K562 (cell line): Measurements from ENCODE around the gene RGR. TPM values are rescaled to one million over a fixed set of nuclear protein-coding genes. Genes with fewer than 3 reads are reported as not detected.
A peak's percentile ranks its signal among the peaks of the same experiment; 100 is the strongest.

ENCODE experiments used
- BCLAF1 ChIP-seq, 2 experiments: fragments of 450-650 bp in 1 of 2; IDR thresholded peaks; 2 replicates each; pipeline ENCODE4 v1.6.1; 2011 to 2017; ENCODE audit warnings: low read depth in 2 of 2, antibody characterized with exemption in 1 of 2, borderline replicate concordance in 1 of 2, low read length in 1 of 2, mild to moderate bottlenecking in 1 of 2, mixed read lengths in 1 of 2; ENCODE audit not compliant: control insufficient read depth in 1 of 2
- BCOR ChIP-seq: fragments of 450-650 bp; IDR thresholded peaks from 2 replicates; pipeline ENCODE4 v1.6.1; 2016
- BRF1 ChIP-seq: IDR thresholded peaks from 3 replicates; pipeline ENCODE4 v1.6.1; 2011; ENCODE audit warnings: borderline replicate concordance, mild to moderate bottlenecking; ENCODE audit not compliant: insufficient read length; ENCODE audit errors: extremely low read depth
- BRF2 ChIP-seq: IDR thresholded peaks from 3 replicates; pipeline ENCODE4 v1.6.1; 2011; ENCODE audit warnings: borderline replicate concordance, mild to moderate bottlenecking; ENCODE audit not compliant: insufficient read length, insufficient read depth
- CBX3 ChIP-seq, 2 experiments: IDR thresholded peaks; 1 replicate in 1 of 2; 2 replicates in 1 of 2; pipeline ENCODE4 v1.6.1; 2012; ENCODE audit warnings: inconsistent platforms in 2 of 2, low read length in 2 of 2, borderline replicate concordance in 1 of 2, control low read depth in 1 of 2
- CC2D1A ChIP-seq: fragments of 450-650 bp; IDR thresholded peaks from 2 replicates; pipeline ENCODE4 v1.6.1; 2017; ENCODE audit warnings: mild to moderate bottlenecking
- IRF2 ChIP-seq: sonication (generic); formaldehyde crosslinking; IDR thresholded peaks from 2 replicates; pipeline ENCODE4 v1.8.1; 2022; ENCODE audit warnings: mild to moderate bottlenecking, missing genetic modification reagents
- MTA3 ChIP-seq: fragments of 450-650 bp; formaldehyde crosslinking; IDR thresholded peaks from 2 replicates; pipeline ENCODE4 v1.6.1; 2017; ENCODE audit warnings: mild to moderate bottlenecking, borderline replicate concordance
- NR2C2 ChIP-seq, 2 experiments: fragments of 200-800 bp in 1 of 2; sonication (Bioruptor generic) in 1 of 2; sonication (generic) in 1 of 2; formaldehyde crosslinking in 1 of 2; IDR thresholded peaks; 2 replicates each; pipeline versions ENCODE4 v1.6.1 to v1.8.0; 2016 to 2022; ENCODE audit warnings: mild to moderate bottlenecking in 1 of 2, missing compliant biosample characterization in 1 of 2, missing genetic modification characterization in 1 of 2, missing genetic modification reagents in 1 of 2
- SMAD4 ChIP-seq: fragments of 250-450 bp; sonication (Bioruptor Pico); conservative IDR thresholded peaks from 2 replicates; pipeline ENCODE4 v1.8.0; 2021; ENCODE audit warnings: inconsistent platforms, mild to moderate bottlenecking, moderate library complexity
- TOE1 ChIP-seq, 2 experiments: fragments of 450-650 bp in 1 of 2; sonication (generic) in 1 of 2; formaldehyde crosslinking in 1 of 2; IDR thresholded peaks; 2 replicates each; pipeline versions ENCODE4 v1.7.1 to v1.8.0; 2016 to 2022; ENCODE audit warnings: borderline replicate concordance in 2 of 2, mild to moderate bottlenecking in 2 of 2, antibody characterized with exemption in 1 of 2, inconsistent platforms in 1 of 2, low read depth in 1 of 2, missing genetic modification reagents in 1 of 2, moderate library complexity in 1 of 2
- ZFP1 ChIP-seq: fragments of 450-650 bp; formaldehyde crosslinking; IDR thresholded peaks from 2 replicates; pipeline ENCODE4 v1.4.0; 2020; ENCODE audit warnings: mild to moderate bottlenecking, mixed read lengths
- ZNF511 ChIP-seq: sonication (generic); formaldehyde crosslinking; IDR thresholded peaks from 2 replicates; pipeline ENCODE4 v1.8.0; 2022; ENCODE audit warnings: mild to moderate bottlenecking, missing genetic modification reagents
- polyA plus RNA-seq, 8 experiments: library from polyadenylated mRNA; depleted of rRNA in 4 of 8; stranded (reverse) in 5 of 8; unstranded in 3 of 8; fragments of >200 nt; fragmentation: Nextera tagmentation in 2 of 8; fragmentation: Illumina TruSeq in 1 of 8; extraction: Ambion mirVana in 2 of 8; extraction: Trizol in 1 of 8; gene quantifications; 2 replicates each; pipeline versions ENCODE4 v1.2.1 to v1.2.3, GENCODE V29; 2011 to 2014; ENCODE audit warnings: inconsistent platforms in 1 of 8, missing spikeins in 1 of 8
- total RNA-seq, 7 experiments: library from RNA; depleted of rRNA in 6 of 7; stranded (reverse); fragments of >200 nt in 6 of 7; fragmentation: Illumina TruSeq in 2 of 7; extraction: Trizol in 2 of 7; gene quantifications; 2 replicates each; pipeline versions ENCODE4 v1.2.1 to v1.2.3, GENCODE V29; 2011 to 2021; ENCODE audit warnings: low replicate concordance in 1 of 7

RGR gene
- total and polyA plus RNA-seq, 9 of the 15 experiments (the other 6 are each of a cell fraction or from before 2014, with no cell fraction given): not detected

DNA sequence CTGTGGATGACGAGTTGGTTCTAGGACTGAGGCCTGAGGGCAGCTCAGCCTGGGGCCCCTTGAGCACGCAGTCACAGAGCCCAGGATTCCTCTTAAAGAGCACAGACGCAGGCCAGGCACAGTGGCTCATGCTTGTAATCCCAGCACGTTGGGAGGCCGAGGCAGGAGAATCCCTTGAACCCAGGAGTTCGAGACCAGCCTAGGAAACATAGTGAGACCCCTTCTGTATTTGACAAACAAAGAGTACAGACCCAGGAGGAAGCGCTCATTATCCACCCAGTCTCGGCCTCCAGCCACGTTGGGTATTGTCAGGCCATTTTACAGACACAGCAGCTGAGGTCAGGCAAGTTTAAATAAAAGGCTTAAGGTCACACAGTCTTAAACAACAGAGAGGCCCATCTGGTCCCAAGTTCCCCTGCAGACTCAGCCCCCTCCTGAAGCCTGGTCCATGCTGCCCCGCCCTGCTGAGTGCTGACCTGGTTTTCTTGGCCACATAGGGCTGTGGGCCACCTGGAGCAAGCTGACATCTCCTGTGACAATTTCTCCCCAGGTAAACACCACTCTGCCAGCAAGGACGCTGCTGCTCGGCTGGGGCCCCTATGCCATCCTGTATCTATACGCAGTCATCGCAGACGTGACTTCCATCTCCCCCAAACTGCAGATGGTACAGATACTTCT lies 12.6 kb downstream of the RGR start (continued):
- TF ChIP-seq CBX3 (IDR thresholded peaks at IDR 0.05; ENCODE audit: borderline replicate concordance in 1 of 2, low read length in 2 of 2): no peak
- no peak for TF ChIP-seq NR2C2 (CRISPR knock-in tag; IDR thresholded peaks at IDR 0.05)
- TF ChIP-seq NR2C2 (tag; IDR thresholded peaks at IDR 0.05): no peak
- no peak for TF ChIP-seq BRF1
- 0 out of 2 replicates have a peak, but pooled peaks have one; percentile 10 for TF ChIP-seq TOE1 (IDR thresholded peaks at IDR 0.05; ENCODE audit: borderline replicate concordance)
- TF ChIP-seq TOE1 (CRISPR knock-in tag; IDR thresholded peaks at IDR 0.05; ENCODE audit: borderline replicate concordance, low read depth): no peak
- no peak for TF ChIP-seq ZFP1 (CRISPR knock-in tag)
- no peak for TF ChIP-seq IRF2 (CRISPR knock-in tag)
- 0 out of 2 replicates have a peak, but pooled peaks have one; percentile 5 for TF ChIP-seq CC2D1A
- TF ChIP-seq BRF2: no peak
- TF ChIP-seq BCOR: no peak
- TF ChIP-seq SMAD4 (CRISPR knock-in tag): no peak
- no peak for TF ChIP-seq BCLAF1 (IDR thresholded peaks at IDR 0.05; ENCODE audit: borderline replicate concordance in 1 of 2, control insufficient read depth in 1 of 2, low read depth in 2 of 2, low read length in 1 of 2)
- TF ChIP-seq MTA3: peak; percentile 0; the same call in 1 of the 2 replicates
- TF ChIP-seq ZNF511 (CRISPR knock-in tag): no peak
- TF ChIP-seq, all 486 proteins: peak for 9
